ENCODE data around the gene IRF2.

DNA sequence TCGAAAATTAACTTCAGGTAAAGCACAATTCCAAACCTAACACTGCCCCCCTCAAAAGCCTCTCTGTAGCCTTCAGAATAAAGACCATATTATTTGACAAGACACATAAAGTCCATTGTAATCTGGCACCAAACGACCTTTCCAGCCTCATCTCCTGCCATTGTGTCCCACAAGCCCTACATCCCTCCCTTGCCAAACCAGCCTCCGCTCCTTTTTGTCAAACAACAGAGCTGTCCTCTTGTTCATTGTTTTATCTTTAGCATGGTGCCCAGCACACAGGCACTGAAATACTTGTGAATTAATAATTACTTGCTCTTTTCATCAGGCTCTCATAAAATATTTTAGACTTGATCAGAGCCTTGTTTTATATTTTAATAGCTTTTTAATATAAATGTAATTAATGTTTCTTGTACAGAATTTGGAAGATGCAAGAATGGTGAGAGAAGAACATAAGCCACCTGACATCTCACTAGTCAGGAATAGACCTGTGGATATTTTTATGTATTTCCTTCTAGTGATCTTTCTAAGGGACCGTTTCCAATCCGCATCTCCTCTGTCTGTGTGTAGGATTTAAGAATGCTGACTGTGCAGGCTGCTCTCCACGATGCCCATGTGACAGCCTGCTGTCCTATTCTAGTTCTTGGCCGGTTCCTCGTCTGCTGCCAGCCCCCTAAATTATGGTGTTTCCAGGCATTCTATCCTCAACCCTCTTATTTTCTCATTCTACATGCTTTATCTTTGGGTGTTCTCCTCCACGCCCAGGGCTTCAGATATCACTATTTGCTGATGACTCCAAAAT is 3.0 kb upstream of the IRF2 start:
- TF ChIP-seq CTCF (IDR thresholded peaks at IDR 0.05; ENCODE audit: low read length) (no peak), EZH2 (optimal IDR thresholded peaks at IDR 0.05; ENCODE audit: low read depth, low read length) (no peak), EZH2phosphoT487 (IDR thresholded peaks at IDR 0.05; ENCODE audit: low read length) (no peak)
